MM.1S (cell line): ENCODE measurements around the gene CROCC2.

Experiments
- CTCF ChIP-seq: fragments of 300-600 bp; sonication (generic); IDR thresholded peaks from 2 replicates; pipeline ENCODE4 v1.5.1; 2016; ENCODE audit warnings: antibody characterized with exemption, low read length, mixed read lengths
- EZH2 ChIP-seq: fragments of 300-600 bp; sonication (generic); optimal IDR thresholded peaks from 2 replicates; pipeline ENCODE3; 2017; ENCODE audit warnings: low read depth, mild to moderate bottlenecking, antibody characterized with exemption, low read length, mixed read lengths
- EZH2phosphoT487 ChIP-seq: fragments of 300-600 bp; sonication (generic); IDR thresholded peaks from 2 replicates; pipeline ENCODE4 v1.6.1; 2018; ENCODE audit warnings: antibody characterized with exemption, low read length

GRCh38 chr2:240957656-240958365, 51.7 kb downstream of the CROCC2 start:
- no peak for TF ChIP-seq CTCF
- no peak for TF ChIP-seq EZH2
- TF ChIP-seq EZH2phosphoT487, result no peak
